K562 (cell line): ENCODE data around the gene ADPRM. TPM values are rescaled to one million over a fixed set of nuclear protein-coding genes. Genes with fewer than 3 reads are reported as not detected.

Source experiments
- ATAC-seq: fragments of 200-7000 bp; cut with Tn5 transposase; 3 replicates; pipeline ENCODE4 v1.9.1; 2020; ENCODE audit warnings: moderate library complexity
- BruUV-seq: library from RNA; stranded (reverse); fragments of 400-500 nt; replicated peaks from 2 replicates; lab custom pipeline; 2021; lab: Mats Ljungman, UMichigan
- CTCF ChIA-PET: fragments of 300-600 bp; formaldehyde crosslinking; extraction: SDS; loops from one replicate; lab custom pipeline; 2021; ENCODE audit warnings: low intra/inter-chr PET ratio; lab: Yijun Ruan, JAX
- POLR2A ChIA-PET: fragments of 300-600, 350-650 bp; sonication (Branson Sonifier 250); formaldehyde crosslinking; extraction: SDS; loops from one replicate; lab custom pipeline; 2021; ENCODE audit warnings: antibody characterized with exemption, inconsistent platforms; lab: Yijun Ruan, JAX
- DNase-seq, 4 experiments: peaks; one replicate each; pipeline versions ENCODE4 v3.0.0 to v3.0.0-alpha.2; 2011 to 2018; ENCODE audit warnings: low spot score in 3 of 4, mixed read lengths in 3 of 4; ENCODE audit errors: extremely low read depth in 1 of 4
- FAIRE-seq: peaks from 2 replicates; lab custom pipeline; 2011; peaks lifted over from hg19 to GRCh38; lab: Jason Lieb, UNC
- H2AFZ ChIP-seq: 2 replicates; pipeline ENCODE4 v1.6.0; 2011; ENCODE audit warnings: low read depth, low read length, control low read depth, inconsistent platforms
- H3K27ac ChIP-seq: fragments of 200-600 bp; 3 replicates; pipeline ENCODE4 v1.8.0; 2011; ENCODE audit warnings: low read depth, mild to moderate bottlenecking, control low read depth, inconsistent platforms, low read length, moderate library complexity, mixed read lengths; ENCODE audit errors: extremely low read depth
- H3K27me3 ChIP-seq, 2 experiments: fragments of 300-600 bp in 1 of 2; 2 replicates in 1 of 2; 3 replicates in 1 of 2; pipeline versions ENCODE4 v1.6.0 to v1.8.0; 2011; ENCODE audit warnings: inconsistent platforms in 2 of 2, low read length in 2 of 2, mild to moderate bottlenecking in 1 of 2, mixed read lengths in 1 of 2, moderate library complexity in 1 of 2; ENCODE audit not compliant: control insufficient read depth in 2 of 2, insufficient read depth in 2 of 2
- H3K36me3 ChIP-seq: fragments of 300-600 bp; 3 replicates; pipeline ENCODE4 v1.8.0; 2011; ENCODE audit warnings: mild to moderate bottlenecking, low read length, inconsistent platforms; ENCODE audit not compliant: control insufficient read depth, insufficient read depth
- H3K4me1 ChIP-seq, 2 experiments: fragments of 200-600 bp in 1 of 2; replicated peaks in 1 of 2; 2 replicates in 1 of 2; 3 replicates in 1 of 2; pipeline versions ENCODE4 v1.5.1 to v1.8.0; 2011; ENCODE audit warnings: inconsistent platforms in 2 of 2, low read length in 2 of 2, mild to moderate bottlenecking in 1 of 2, mixed read lengths in 1 of 2, moderate library complexity in 1 of 2; ENCODE audit not compliant: control insufficient read depth in 2 of 2, insufficient read depth in 2 of 2
- H3K4me2 ChIP-seq: 2 replicates; pipeline ENCODE4 v1.6.1; 2011; ENCODE audit warnings: low read length, control low read depth, inconsistent platforms, mixed read lengths; ENCODE audit not compliant: insufficient read depth
- H3K4me3 ChIP-seq: fragments of 200-600 bp; sonication (generic), shearing (Covaris generic); 2 replicates; pipeline ENCODE4 v1.5.1; 2016; ENCODE audit warnings: control low read depth, inconsistent platforms
- H3K79me2 ChIP-seq: fragments of 200-600 bp; 3 replicates; pipeline ENCODE4 v1.8.0; 2011; ENCODE audit warnings: low read length, inconsistent platforms; ENCODE audit not compliant: control insufficient read depth, insufficient read depth
- H3K9ac ChIP-seq, 2 experiments: 2 replicates each; pipeline versions ENCODE4 v1.6.0 to v1.6.1; 2011; ENCODE audit warnings: low read depth in 2 of 2, low read length in 2 of 2, control low read depth in 1 of 2, inconsistent platforms in 1 of 2, mild to moderate bottlenecking in 1 of 2, mixed read lengths in 1 of 2; ENCODE audit not compliant: insufficient read depth in 1 of 2
- H3K9me1 ChIP-seq: one replicate; pipeline ENCODE4 v1.6.0; 2011; ENCODE audit warnings: inconsistent platforms, mild to moderate bottlenecking, low read length, moderate library complexity; ENCODE audit not compliant: control insufficient read depth, insufficient read depth
- H3K9me3 ChIP-seq: replicated peaks from 2 replicates; pipeline ENCODE4 v1.5.1; 2011; ENCODE audit warnings: low read depth, low read length, inconsistent platforms; ENCODE audit not compliant: control insufficient read depth, insufficient read depth
- H4K20me1 ChIP-seq: replicated peaks from 2 replicates; pipeline ENCODE4 v1.6.1; 2011; ENCODE audit warnings: low read length, inconsistent platforms, mixed read lengths; ENCODE audit not compliant: control insufficient read depth, insufficient read depth
- JUND ChIP-seq, 2 experiments: IDR thresholded peaks; 2 replicates in 1 of 2; 3 replicates in 1 of 2; pipeline ENCODE4 v1.6.1; 2011; ENCODE audit warnings: borderline replicate concordance in 2 of 2, low read depth in 2 of 2, low read length in 2 of 2, improper control_type of control experiment in 1 of 2, missing biosample characterization in 1 of 2, missing genetic modification characterization in 1 of 2, missing genetic modification reagents in 1 of 2
- MEF2D ChIP-seq: conservative IDR thresholded peaks from 2 replicates; pipeline ENCODE4 v1.6.1; 2016; ENCODE audit warnings: low read depth, missing genetic modification characterization, missing compliant biosample characterization
- RAD21 ChIP-seq, 2 experiments: fragments of 250-450 bp in 1 of 2; fragments of 450-650 bp in 1 of 2; sonication (Bioruptor Pico) in 1 of 2; formaldehyde crosslinking in 1 of 2; IDR thresholded peaks in 1 of 2; conservative IDR thresholded peaks in 1 of 2; 2 replicates each; pipeline versions ENCODE4 v1.4.0 to v1.8.0; 2020 to 2022; ENCODE audit warnings: mild to moderate bottlenecking in 2 of 2, moderate library complexity in 1 of 2
- REST ChIP-seq, 2 experiments: fragments of 450-650 bp; formaldehyde crosslinking in 1 of 2; IDR thresholded peaks; 2 replicates each; pipeline versions ENCODE4 v1.4.0 to v1.6.1; 2014 to 2020; ENCODE audit warnings: mild to moderate bottlenecking in 2 of 2, borderline replicate concordance in 1 of 2, low read depth in 1 of 2
- VEZF1 ChIP-seq: fragments of 200-800 bp; sonication (Bioruptor generic); IDR thresholded peaks from 2 replicates; pipeline ENCODE4 v1.6.1; 2017; ENCODE audit warnings: missing genetic modification characterization, missing compliant biosample characterization
- WGBS: fragments of 100-300 bp; shearing (Covaris generic); methylation state at CpG from one replicate; pipeline ENCODE4 v1.1.6; 2016; ENCODE audit warnings: low coverage, mixed read lengths; ENCODE audit not compliant: insufficient coverage; ENCODE audit errors: missing lambda C conversion rate; 5-methylcytosine and 5-hydroxymethylcytosine counted together
- in situ Hi-C: fragments of 300-500 bp; cut with MboI; formaldehyde crosslinking; loops from 4 replicates; pipeline ENCODE4 v1.15.0; 2018; ENCODE audit warnings: inconsistent platforms, mixed read lengths
- intact Hi-C: fragments of 100-400 bp; cut with micrococcal nuclease; formaldehyde crosslinking; loops from 2 replicates; pipeline ENCODE4 v1.14.2; 2022
- polyA plus RNA-seq, 8 experiments: library from polyadenylated mRNA; depleted of rRNA in 4 of 8; stranded (reverse) in 5 of 8; unstranded in 3 of 8; fragments of >200 nt; fragmentation: Nextera tagmentation in 2 of 8; fragmentation: Illumina TruSeq in 1 of 8; extraction: Ambion mirVana in 2 of 8; extraction: Trizol in 1 of 8; gene quantifications; 2 replicates each; pipeline versions ENCODE4 v1.2.1 to v1.2.3, GENCODE V29; 2011 to 2014; ENCODE audit warnings: inconsistent platforms in 1 of 8, missing spikeins in 1 of 8
- total RNA-seq, 7 experiments: library from RNA; depleted of rRNA in 6 of 7; stranded (reverse); fragments of >200 nt in 6 of 7; fragmentation: Illumina TruSeq in 2 of 7; extraction: Trizol in 2 of 7; gene quantifications; 2 replicates each; pipeline versions ENCODE4 v1.2.1 to v1.2.3, GENCODE V29; 2011 to 2021; ENCODE audit warnings: low replicate concordance in 1 of 7
- TF ChIP-seq, protein P1 (sequence below): fragments of 450-650 bp; IDR thresholded peaks from 2 replicates; pipeline ENCODE4 v1.6.1; 2016; ENCODE audit warnings: low read depth, mild to moderate bottlenecking, moderate library complexity
- TF ChIP-seq, protein P2 (sequence below), 2 experiments: fragments of 450-650 bp; IDR thresholded peaks; 2 replicates each; pipeline ENCODE4 v1.6.1; 2016

ADPRM gene
- total and polyA plus RNA-seq, 9 of the 15 experiments (the other 6 are each of a cell fraction or from before 2014, with no cell fraction given), result 4.7 to 17.6 (median 6.2) TPM

DNA sequence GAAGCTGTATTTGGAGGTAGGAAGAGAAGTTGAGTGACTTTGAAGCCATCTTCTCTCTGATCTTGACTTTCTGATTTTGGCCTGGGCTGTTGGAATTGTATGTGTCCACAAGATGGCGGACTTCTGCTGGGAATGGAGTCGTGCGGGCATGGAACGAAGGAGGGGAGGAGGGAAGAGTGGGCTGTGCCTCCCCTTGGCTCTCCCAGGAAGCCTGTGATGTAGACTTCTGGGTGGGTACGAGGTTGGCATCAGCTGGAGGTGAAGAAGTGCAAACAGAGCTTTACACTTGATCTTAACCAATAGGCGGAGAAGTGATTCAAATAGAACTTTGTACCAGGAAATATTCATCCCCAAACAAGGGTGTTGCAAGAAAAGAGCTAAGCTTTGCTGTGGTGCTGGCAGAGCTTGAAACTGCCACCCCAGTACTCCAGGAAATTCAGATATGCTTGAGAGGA is 39.8 kb downstream of the ADPRM start:
- Histone ChIP-seq H3K4me2 (no peak overlapping the region), H4K20me1 (no peaks in the 10 kb centered on the region), H3K9ac (no peak overlapping the region), H3K9me1 (no peaks in the 10 kb centered on the region), H3K27me3 (peaks cover 0 to 6% of the 10 kb centered on the region in 2 experiments; a peak in 2 of 5 replicates), H3K79me2 (no peaks in the 10 kb centered on the region), H3K4me3 (no peak overlapping the region), H3K36me3 (no peaks in the 10 kb centered on the region), H3K4me1 (no peaks in the 10 kb centered on the region), H3K9me3 (no peaks in the 10 kb centered on the region), H2AFZ (no peak overlapping the region), H3K27ac (no peak overlapping the region)
- ChIA-PET POLR2A (interaction anchor here (1.2 kb wide), 1 partner anchor 11 kb away, joined by 4 read pairs; no protein-coding TSS in a partner anchor), CTCF (interaction anchor here (0.7 to 1.5 kb wide), 2 partner anchors 108 to 1249 kb away, joined by 3 to 5 read pairs; no protein-coding TSS in a partner anchor)
- DNase-seq, result peak; percentile 35 to 51 (median 38)
- WGBS, result 7% methylated on average over 3 of the region's 6 CpGs
- no TSS peak for BruUV-seq
- in situ Hi-C loops (no loop called here), intact Hi-C loops (loop anchor here (1.0 kb wide), 1 partner anchor 108 kb away; no protein-coding TSS in a partner anchor)
- FAIRE-seq, result peak; percentile 90
- ATAC-seq, result peak; percentile 80
- TF ChIP-seq JUND (IDR thresholded peaks at IDR 0.05; ENCODE audit: borderline replicate concordance, low read depth, low read length) (0 out of 2 replicates have a peak, but pooled peaks have one; percentile 11), JUND (tag; IDR thresholded peaks at IDR 0.05; ENCODE audit: borderline replicate concordance, low read depth, low read length) (no peak), MEF2D (tag) (no peak), REST (IDR thresholded peaks at IDR 0.05; ENCODE audit: borderline replicate concordance) (peak; percentile 43; the same call in 1 of the 2 replicates), REST (CRISPR knock-in tag; IDR thresholded peaks at IDR 0.05; ENCODE audit: low read depth) (no peak), VEZF1 (CRISPR knock-in tag) (peak; percentile 46; the same call in 1 of the 2 replicates), RAD21 (CRISPR knock-in tag; conservative IDR thresholded peaks at IDR 0.05 in 1 of 2, IDR thresholded peaks at IDR 0.05 in 1 of 2) (peak; percentile 35 to 70; a peak in 3 of 4 replicates)
- TF ChIP-seq, protein P1, sequence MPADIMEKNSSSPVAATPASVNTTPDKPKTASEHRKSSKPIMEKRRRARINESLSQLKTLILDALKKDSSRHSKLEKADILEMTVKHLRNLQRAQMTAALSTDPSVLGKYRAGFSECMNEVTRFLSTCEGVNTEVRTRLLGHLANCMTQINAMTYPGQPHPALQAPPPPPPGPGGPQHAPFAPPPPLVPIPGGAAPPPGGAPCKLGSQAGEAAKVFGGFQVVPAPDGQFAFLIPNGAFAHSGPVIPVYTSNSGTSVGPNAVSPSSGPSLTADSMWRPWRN, result no peak
- TF ChIP-seq, protein P2, sequence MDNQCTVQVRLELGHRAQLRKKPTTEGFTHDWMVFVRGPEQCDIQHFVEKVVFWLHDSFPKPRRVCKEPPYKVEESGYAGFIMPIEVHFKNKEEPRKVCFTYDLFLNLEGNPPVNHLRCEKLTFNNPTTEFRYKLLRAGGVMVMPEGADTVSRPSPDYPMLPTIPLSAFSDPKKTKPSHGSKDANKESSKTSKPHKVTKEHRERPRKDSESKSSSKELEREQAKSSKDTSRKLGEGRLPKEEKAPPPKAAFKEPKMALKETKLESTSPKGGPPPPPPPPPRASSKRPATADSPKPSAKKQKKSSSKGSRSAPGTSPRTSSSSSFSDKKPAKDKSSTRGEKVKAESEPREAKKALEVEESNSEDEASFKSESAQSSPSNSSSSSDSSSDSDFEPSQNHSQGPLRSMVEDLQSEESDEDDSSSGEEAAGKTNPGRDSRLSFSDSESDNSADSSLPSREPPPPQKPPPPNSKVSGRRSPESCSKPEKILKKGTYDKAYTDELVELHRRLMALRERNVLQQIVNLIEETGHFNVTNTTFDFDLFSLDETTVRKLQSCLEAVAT (IDR thresholded peaks at IDR 0.05), result no peak
